ENCODE measurements around the gene SLC25A19.
A peak's percentile ranks its signal among the peaks of the same experiment; 100 is the strongest.
"Not testable (repeated sequence)": the region's sequence is repeated elsewhere in the genome, so short reads cannot be mapped to it uniquely, and the experiment has no call there.

Gene SLC25A19

GRCh38 chr17:75301049-75301448 is 11.8 kb upstream of the SLC25A19 start:
- DNase-seq, result no peak

DNA sequence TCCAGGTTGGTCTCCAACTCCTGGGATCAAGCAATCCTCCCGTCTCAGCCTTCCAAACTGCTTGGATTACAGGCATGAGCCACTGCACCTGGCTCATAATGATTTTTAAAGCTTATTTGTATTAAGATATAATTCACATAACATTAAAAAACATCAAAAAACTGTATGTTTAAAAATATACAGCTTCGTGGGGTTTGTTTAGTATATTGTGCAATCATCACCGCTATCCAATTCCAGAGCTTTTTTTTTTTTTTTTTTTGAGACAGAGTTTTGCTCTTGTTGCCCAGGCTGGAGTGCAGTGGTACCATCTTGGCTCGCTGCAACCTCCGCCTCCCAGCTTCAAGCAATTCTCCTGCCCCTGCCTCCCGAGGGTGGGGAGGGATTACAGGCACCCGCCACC is 11.0 kb upstream of the SLC25A19 start:
- DNase-seq, result no peak

- no peak for DNase-seq
Measured at GRCh38 chr17:75295201-75296158, 6.2 kb upstream of the SLC25A19 start.

GRCh38 chr17:75292810-75293448 is 3.7 kb upstream of the SLC25A19 start:
- DNase-seq, result not testable (repeated sequence)

DNA sequence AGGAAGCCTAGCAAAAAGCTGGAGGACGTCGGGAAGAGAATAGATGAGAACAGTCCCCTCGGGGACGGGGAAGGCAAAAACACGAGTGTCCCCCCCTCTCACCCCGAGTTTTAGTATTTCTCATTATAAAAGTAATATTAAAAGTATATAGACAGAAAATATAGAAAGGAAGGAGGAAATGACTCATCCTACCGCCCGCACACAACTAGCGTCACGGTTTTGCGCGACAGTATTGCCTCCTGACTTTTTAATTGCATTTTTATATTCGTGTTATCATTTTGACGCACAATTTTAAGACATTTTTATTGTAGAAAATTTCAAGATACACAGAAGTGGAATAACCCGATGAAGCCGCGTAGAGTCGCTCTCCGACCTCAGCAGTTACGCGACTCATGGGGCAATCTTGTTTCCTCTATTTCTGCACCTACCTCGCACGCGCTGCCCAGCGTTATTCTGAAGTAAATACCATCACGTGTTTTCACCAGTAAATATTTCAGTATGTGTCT is 652 bp upstream of the SLC25A19 start:
- no peak for DNase-seq

GRCh38 chr17:75288770-75289114 is 491 bp downstream of the SLC25A19 start:
- no peak for DNase-seq

GRCh38 chr17:75288359-75288758 is 874 bp downstream of the SLC25A19 start:
- DNase-seq, result no peak

DNA sequence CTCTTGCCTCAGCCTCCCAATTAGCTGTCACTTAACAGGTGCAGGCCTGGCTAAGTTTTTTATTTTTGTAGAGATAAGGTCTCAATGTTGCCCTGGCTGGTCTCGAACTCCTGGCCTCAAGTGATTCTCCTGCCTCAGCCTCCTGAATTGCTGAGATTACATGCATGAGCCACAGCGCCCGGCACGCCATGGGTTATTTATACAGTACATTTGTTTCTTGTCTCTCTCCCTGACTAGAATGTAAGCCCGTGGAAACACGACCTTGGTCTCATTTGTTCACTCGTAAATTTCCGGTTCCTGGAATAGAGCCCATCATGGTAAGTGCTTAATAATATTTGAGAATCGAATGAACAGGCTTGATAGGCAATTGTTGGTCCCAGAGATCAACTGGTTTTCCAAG is 2.0 kb downstream of the SLC25A19 start:
- DNase-seq, result no peak

DNA sequence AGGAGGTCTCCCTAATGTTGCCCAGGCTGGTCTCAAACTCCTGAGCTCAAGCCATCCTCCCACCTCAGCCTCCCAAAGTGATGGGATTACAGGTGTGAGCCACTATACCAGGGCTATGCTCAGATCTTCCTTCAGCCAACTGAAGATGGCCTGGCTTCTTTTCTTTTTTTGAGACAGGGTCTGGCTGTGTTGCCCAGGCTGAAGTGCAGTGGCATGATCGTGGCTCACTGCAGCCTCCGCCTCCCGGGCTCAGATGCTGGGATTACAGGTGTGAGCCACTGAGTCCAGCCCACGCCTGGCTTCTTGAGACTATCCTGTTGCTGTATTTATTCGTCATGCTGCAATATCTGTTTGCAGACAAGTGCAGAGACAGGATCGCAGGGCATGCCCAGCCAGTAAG is 4.1 kb downstream of the SLC25A19 start:
- no peak for DNase-seq

- DNase-seq, result not testable (repeated sequence)
Measured at GRCh38 chr17:75280189-75280588, 9.0 kb downstream of the SLC25A19 start.

DNA sequence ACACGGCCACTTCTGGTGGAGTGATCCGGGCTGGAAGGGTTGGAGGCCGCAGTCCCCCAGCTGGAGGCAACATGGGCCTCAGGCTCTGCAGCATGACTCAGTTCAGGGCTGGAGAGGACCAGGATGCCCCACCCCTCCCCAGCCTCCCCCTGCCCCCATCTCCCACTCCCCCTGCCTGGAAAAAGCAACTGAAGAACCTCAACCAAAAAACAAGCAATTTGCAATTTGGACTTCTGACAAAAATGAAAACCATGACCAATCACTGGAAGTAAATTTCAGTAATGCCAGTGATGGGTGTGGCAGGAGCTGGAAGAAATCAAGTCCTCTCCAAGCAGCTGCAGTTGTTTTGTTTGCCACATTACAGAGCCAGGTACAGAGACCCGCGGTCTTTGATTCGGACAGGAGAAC is 11.6 kb downstream of the SLC25A19 start:
- DNase-seq, result no peak

DNA sequence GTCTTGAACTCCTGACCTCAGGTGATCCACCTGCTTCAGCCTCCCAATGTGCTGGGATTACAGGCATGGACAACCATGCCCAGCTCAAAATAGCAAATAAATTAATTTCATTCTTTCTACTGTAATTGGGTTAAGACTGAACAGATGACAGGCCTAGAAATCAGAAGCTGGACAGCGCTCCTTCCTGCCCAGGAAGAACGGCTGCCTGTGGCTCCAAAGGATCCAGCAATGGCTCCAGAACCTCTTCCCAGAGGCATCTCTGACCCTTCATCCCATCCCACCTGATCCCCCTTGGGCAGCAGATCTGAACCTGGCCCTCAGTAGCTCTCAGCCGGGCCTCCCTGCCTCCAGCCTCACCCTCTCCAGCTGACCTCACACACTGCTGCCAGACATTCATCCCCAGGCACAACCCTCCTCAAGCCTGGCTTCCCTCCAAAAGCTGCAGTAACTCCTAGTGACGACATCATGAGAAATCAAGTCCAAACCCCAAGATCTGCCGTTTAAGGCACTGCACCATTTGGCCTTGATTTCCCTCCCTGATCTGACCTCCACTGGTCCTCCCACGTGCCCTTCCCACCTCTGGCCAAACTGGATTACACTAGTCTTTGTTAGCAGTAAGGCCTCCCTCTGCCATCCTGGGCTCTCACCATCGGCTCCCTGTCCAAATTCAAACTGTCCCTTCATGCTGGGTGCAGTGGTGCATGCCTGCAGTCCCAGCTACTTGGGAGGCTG is 15.1 kb downstream of the SLC25A19 start:
- no peak for DNase-seq

GRCh38 chr17:75272848-75273184 is 16.4 kb downstream of the SLC25A19 start:
- DNase-seq, result no peak

GRCh38 chr17:75271955-75272847 is 17.0 kb downstream of the SLC25A19 start:
- no peak for DNase-seq

GRCh38 chr17:75271233-75271954 is 17.8 kb downstream of the SLC25A19 start:
- DNase-seq, result peak; percentile 63

- DNase-seq, result no peak
Measured at GRCh38 chr17:75270966-75271232, 18.3 kb downstream of the SLC25A19 start, which contains the start of gene MIF4GD. MIF4GD (minus strand) TSS chr17:75271231; CDS start chr17:75270195, 1,036 bp downstream.

DNA sequence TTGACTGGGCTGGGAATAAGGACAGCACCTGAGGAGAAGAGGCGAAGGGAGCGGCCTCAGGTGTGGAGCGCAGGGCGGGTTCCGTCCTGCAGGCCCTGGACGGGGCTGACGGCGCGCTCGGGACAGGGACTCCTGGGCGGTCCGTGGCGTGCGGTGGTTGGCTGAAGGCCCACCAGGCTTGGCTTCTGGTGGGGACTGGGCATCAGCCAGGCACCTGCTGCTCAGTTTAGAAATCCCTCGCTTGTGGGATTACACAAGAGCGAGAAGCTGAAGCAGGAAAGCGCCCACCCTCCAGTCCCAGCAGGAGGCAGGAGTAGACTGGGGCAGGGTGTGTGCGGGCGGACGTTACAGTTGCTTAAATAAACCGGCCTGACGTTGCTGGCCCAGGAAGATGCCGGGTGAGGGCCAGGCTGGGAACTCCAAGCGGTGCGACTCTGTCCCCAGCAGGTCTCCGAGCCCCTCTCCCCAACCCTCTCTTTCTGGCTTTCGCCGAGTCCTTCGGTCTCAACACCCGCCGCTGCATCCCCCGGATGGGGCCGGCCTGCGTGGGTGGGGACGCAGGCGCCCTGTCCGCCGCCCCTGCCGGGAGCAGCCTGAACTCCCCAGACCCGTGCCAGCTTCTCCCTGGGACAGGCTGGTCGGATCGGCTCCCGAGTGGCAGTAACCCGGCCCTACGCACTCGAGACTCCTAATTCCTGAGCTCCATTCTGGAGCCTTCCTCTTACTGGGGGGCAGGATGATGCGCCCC is 18.8 kb downstream of the SLC25A19 start:
- DNase-seq, result peak; percentile 22

DNA sequence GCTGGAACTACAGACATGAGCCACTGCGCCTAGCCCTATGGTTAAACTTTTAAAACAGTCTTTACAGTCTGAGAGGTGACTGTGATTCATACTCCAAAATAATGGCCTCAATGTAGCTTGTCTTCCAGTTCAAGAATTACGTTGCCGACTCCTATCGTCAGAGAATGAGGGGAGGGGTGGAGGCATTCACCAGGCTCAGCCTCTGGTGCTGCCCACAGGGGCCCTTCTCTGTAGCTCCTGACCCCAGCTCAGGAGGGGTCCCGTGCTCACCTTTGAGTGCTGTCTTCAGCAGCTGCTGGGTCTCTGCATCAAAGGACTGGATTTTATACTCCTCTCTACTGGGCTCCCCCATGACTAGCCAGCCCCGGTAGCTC is 19.4 kb downstream of the SLC25A19 start:
- DNase-seq, result no peak

- DNase-seq, result no peak
Measured at GRCh38 chr17:75267411-75268232, 21.6 kb downstream of the SLC25A19 start.

- DNase-seq, result no peak
Measured at GRCh38 chr17:75267153-75267410, 22.2 kb downstream of the SLC25A19 start.

All from NCI-H1092 (cell line).